ENCODE data around the gene LSP1. TPM values are rescaled to one million over a fixed set of nuclear protein-coding genes. Genes with fewer than 3 reads are reported as not detected.

Gene LSP1
- total RNA-seq, 1 experiment from 2014 or later = not detected

- TF ChIP-seq EZH2 (IDR thresholded peaks at IDR 0.05; ENCODE audit: borderline replicate concordance, low read depth, low read length, poor library complexity, severe bottlenecking) = no peak
- no peak for TF ChIP-seq CTCF (conservative IDR thresholded peaks at IDR 0.05; ENCODE audit: low read depth, low read length)
- ChIA-PET POLR2A (ENCODE audit: low non-redundant PET) (no interaction called here), CTCF (no interaction called here)
- no peak for DNase-seq (ENCODE audit: low spot score)
- Histone ChIP-seq H3K4me1 (ENCODE audit: insufficient read depth, low read length, poor library complexity, severe bottlenecking) (no peaks in the 10 kb centered on the region), H3K27ac (ENCODE audit: low read depth, low read length, poor library complexity, severe bottlenecking) (no peak overlapping the region), H3K36me3 (ENCODE audit: insufficient read depth, low read length, poor library complexity, severe bottlenecking) (no peaks in the 10 kb centered on the region), H3K27me3 (replicated peaks; ENCODE audit: insufficient read depth, low read depth, low read length, poor library complexity) (no peaks in the 10 kb centered on the region), H3K4me3 (ENCODE audit: low read depth, low read length, poor library complexity, severe bottlenecking) (no peak overlapping the region), H3K9me3 (ENCODE audit: low read depth, low read length, poor library complexity, severe bottlenecking) (no peaks in the 10 kb centered on the region)
- BruUV-seq (replicated peaks) = no TSS peak
- intact Hi-C loops (cut with micrococcal nuclease; ENCODE audit: unreplicated experiment) = no loop called here
Observed at GRCh38 chr11:1896923-1897322, 44.0 kb downstream of the LSP1 start.

DNA sequence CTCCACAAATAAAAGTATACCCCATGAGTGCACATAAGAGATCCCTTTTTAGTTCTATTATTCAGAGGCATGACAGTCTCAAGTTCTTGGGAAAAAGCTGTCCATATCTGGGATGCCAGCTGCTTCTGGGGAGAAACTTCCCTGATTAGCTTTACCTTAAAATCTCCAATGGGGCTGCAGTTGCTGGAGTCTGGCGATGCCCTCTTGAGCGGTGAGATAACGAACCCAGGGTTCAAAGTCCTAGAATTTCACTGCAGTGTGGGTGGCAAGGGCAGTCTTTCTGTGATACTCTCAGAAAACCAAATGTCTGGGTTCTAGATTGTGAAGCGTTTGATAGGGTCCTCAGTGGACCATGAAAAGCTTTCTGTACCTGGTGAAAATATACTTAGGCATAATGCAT is 46.2 kb downstream of the LSP1 start:
- CTCF ChIA-PET = no interaction called here
- BruUV-seq (replicated peaks) = no TSS peak
- Histone ChIP-seq H3K27me3 (replicated peaks; ENCODE audit: insufficient read depth, low read depth, low read length, poor library complexity) (no peaks in the 10 kb centered on the region), H3K27ac (ENCODE audit: low read depth, low read length, poor library complexity, severe bottlenecking) (no peak overlapping the region), H3K9me3 (ENCODE audit: low read depth, low read length, poor library complexity, severe bottlenecking) (no peaks in the 10 kb centered on the region), H3K4me1 (ENCODE audit: insufficient read depth, low read length, poor library complexity, severe bottlenecking) (no peaks in the 10 kb centered on the region), H3K36me3 (ENCODE audit: insufficient read depth, low read length, poor library complexity, severe bottlenecking) (no peaks in the 10 kb centered on the region), H3K4me3 (ENCODE audit: low read depth, low read length, poor library complexity, severe bottlenecking) (no peak overlapping the region)
- no peak for DNase-seq (ENCODE audit: low spot score)
- TF ChIP-seq CTCF (conservative IDR thresholded peaks at IDR 0.05; ENCODE audit: low read depth, low read length) = no peak
- no peak for TF ChIP-seq EZH2 (IDR thresholded peaks at IDR 0.05; ENCODE audit: borderline replicate concordance, low read depth, low read length, poor library complexity, severe bottlenecking)
- intact Hi-C loops (cut with micrococcal nuclease; ENCODE audit: unreplicated experiment) = no loop called here
- POLR2A ChIA-PET (ENCODE audit: low non-redundant PET) = no interaction called here

GRCh38 chr11:1899686-1900085 is 46.8 kb downstream of the LSP1 start:
- Histone ChIP-seq H3K27me3 (replicated peaks; ENCODE audit: insufficient read depth, low read depth, low read length, poor library complexity) (no peaks in the 10 kb centered on the region), H3K9me3 (ENCODE audit: low read depth, low read length, poor library complexity, severe bottlenecking) (no peaks in the 10 kb centered on the region), H3K4me1 (ENCODE audit: insufficient read depth, low read length, poor library complexity, severe bottlenecking) (no peaks in the 10 kb centered on the region), H3K4me3 (ENCODE audit: low read depth, low read length, poor library complexity, severe bottlenecking) (no peak overlapping the region), H3K27ac (ENCODE audit: low read depth, low read length, poor library complexity, severe bottlenecking) (no peak overlapping the region), H3K36me3 (ENCODE audit: insufficient read depth, low read length, poor library complexity, severe bottlenecking) (no peaks in the 10 kb centered on the region)
- BruUV-seq (replicated peaks) = no TSS peak
- no peak for TF ChIP-seq EZH2 (IDR thresholded peaks at IDR 0.05; ENCODE audit: borderline replicate concordance, low read depth, low read length, poor library complexity, severe bottlenecking)
- no peak for TF ChIP-seq CTCF (conservative IDR thresholded peaks at IDR 0.05; ENCODE audit: low read depth, low read length)
- CTCF ChIA-PET = no interaction called here
- intact Hi-C loops (cut with micrococcal nuclease; ENCODE audit: unreplicated experiment) = no loop called here
- DNase-seq (ENCODE audit: low spot score) = no peak
- POLR2A ChIA-PET (ENCODE audit: low non-redundant PET) = no interaction called here

Data from A673 (cell line).